G401 (cell line): ENCODE data around the gene SPRR1A. TPM values are rescaled to one million over a fixed set of nuclear protein-coding genes. Genes with fewer than 3 reads are reported as not detected.
"Not testable (repeated sequence)": the region's sequence is repeated elsewhere in the genome, so short reads cannot be mapped to it uniquely, and the experiment has no call there.

Experiments used
- DNase-seq: peaks from one replicate; pipeline ENCODE4 v3.0.0-alpha.2; 2015; ENCODE audit warnings: low spot score
- in situ Hi-C: cut with HindIII; loops from 2 replicates; pipeline ENCODE4 v1.10.0; 2016; ENCODE audit warnings: low sequenced_read_pairs, mixed read lengths
- total RNA-seq: library from RNA; depleted of rRNA; stranded (reverse); fragments of >200 nt; shearing (Covaris generic); gene quantifications from 2 replicates; pipeline ENCODE4 v1.2.3, GENCODE V29; 2014; rRNA removed

Gene SPRR1A
- total RNA-seq, 1 experiment from 2014 or later: not detected

GRCh38 chr1:153021829-153022228, 37.9 kb downstream of the SPRR1A start:
- DNase-seq, in situ Hi-C loops: not testable (repeated sequence)

- in situ Hi-C loops: not testable (repeated sequence)
Observed at GRCh38 chr1:153022340-153022739, 38.5 kb downstream of the SPRR1A start.

GRCh38 chr1:153023109-153023508, 39.2 kb downstream of the SPRR1A start:
- in situ Hi-C loops: no loop called here
- DNase-seq: no peak

More at GRCh38 chr1:153022340-153022739, 38.5 kb downstream of the SPRR1A start:
- DNase-seq: not testable (repeated sequence)

GRCh38 chr1:153024413-153024812, 40.5 kb downstream of the SPRR1A start:
- no peak for DNase-seq
- in situ Hi-C loops: no loop called here

GRCh38 chr1:153025797-153026196, 41.9 kb downstream of the SPRR1A start:
- in situ Hi-C loops: no loop called here
- DNase-seq: no peak

- in situ Hi-C loops: no loop called here
- no peak for DNase-seq
Observed at GRCh38 chr1:153028766-153029165, 44.9 kb downstream of the SPRR1A start.

- in situ Hi-C loops: no loop called here
Observed at GRCh38 chr1:153030895-153031294, 47.0 kb downstream of the SPRR1A start, which contains the start of gene SPRR1B. TSS of gene SPRR1B (plus strand) at chr1:153031203. CDS start at chr1:153032346, 1,143 bp downstream.

GRCh38 chr1:153032073-153032472, 48.2 kb downstream of the SPRR1A start:
- in situ Hi-C loops: no loop called here
- DNase-seq: no peak

More at GRCh38 chr1:153030895-153031294, 47.0 kb downstream of the SPRR1A start, which contains the start of gene SPRR1B:
- no peak for DNase-seq

GRCh38 chr1:153032677-153033308, 48.9 kb downstream of the SPRR1A start:
- in situ Hi-C loops: no loop called here
- DNase-seq: no peak

- DNase-seq: no peak
- in situ Hi-C loops: no loop called here
Observed at GRCh38 chr1:153035211-153035610, 51.3 kb downstream of the SPRR1A start.

Other genes starting within 250 kb of the SPRR1A start
- gene KPRP, start 226.1 kb upstream of the SPRR1A start, total RNA-seq: not detected in 2 replicates
- not detected in 2 replicates for gene LCE1F, start 208.9 kb upstream of the SPRR1A start, total RNA-seq
- not detected in 2 replicates for gene LCE1E, start 197.8 kb upstream of the SPRR1A start, total RNA-seq
- not detected in 2 replicates for gene LCE1D, start 187.4 kb upstream of the SPRR1A start, total RNA-seq
- gene LCE1C, start 177.4 kb upstream of the SPRR1A start, total RNA-seq: not detected in 2 replicates
- not detected in 2 replicates for gene LCE1B, start 172.1 kb upstream of the SPRR1A start, total RNA-seq
- gene LCE1A, start 156.6 kb upstream of the SPRR1A start, total RNA-seq: not detected in 2 replicates
- gene LCE6A, start 141.2 kb upstream of the SPRR1A start, total RNA-seq: not detected in 2 replicates
- not detected in 2 replicates for gene LCE7A, start 124.1 kb upstream of the SPRR1A start, total RNA-seq
- gene SMCP, start 105.8 kb upstream of the SPRR1A start, total RNA-seq: not detected in 2 replicates
- not detected in 2 replicates for gene IVL, start 75.5 kb upstream of the SPRR1A start, total RNA-seq
- not detected in 2 replicates for gene SPRR5, start 36.9 kb upstream of the SPRR1A start, total RNA-seq
- not detected in 2 replicates for gene SPRR4, start 13.4 kb upstream of the SPRR1A start, total RNA-seq
- not detected in 2 replicates for gene SPRR3, start 17.7 kb downstream of the SPRR1A start, total RNA-seq
- gene SPRR1B, start 47.1 kb downstream of the SPRR1A start, total RNA-seq: not detected in 2 replicates
- gene SPRR2D, start 57.0 kb downstream of the SPRR1A start, total RNA-seq: not detected in 2 replicates
- gene SPRR2A, start 73.4 kb downstream of the SPRR1A start, total RNA-seq: not detected in 2 replicates
- not detected in 2 replicates for gene SPRR2B, start 87.5 kb downstream of the SPRR1A start, total RNA-seq
- not detected in 2 replicates for gene SPRR2E, start 110.4 kb downstream of the SPRR1A start, total RNA-seq
- not detected in 2 replicates for gene SPRR2F, start 129.4 kb downstream of the SPRR1A start, total RNA-seq
- not detected in 2 replicates for gene SPRR2G, start 166.8 kb downstream of the SPRR1A start, total RNA-seq
- gene LELP1, start 219.3 kb downstream of the SPRR1A start, total RNA-seq: not detected in 2 replicates
- not detected in 2 replicates for gene PRR9, start 233.5 kb downstream of the SPRR1A start, total RNA-seq